Endometrium (tissue), 2 donors: ENCODE data around the gene ANKRD23.

Source experiments
- FAIRE-seq: peaks from 2 replicates; lab custom pipeline; 2012; peaks lifted over from hg19 to GRCh38; lab: Jason Lieb, UNC
- donor health status: control.
- donor health status: control.

Gene ANKRD23

GRCh38 chr2:96877042-96877451 is 33.2 kb upstream of the ANKRD23 start:
- no peak for FAIRE-seq

- no peak for FAIRE-seq
Measured at GRCh38 chr2:96876269-96877041, 32.6 kb upstream of the ANKRD23 start.

- no peak for FAIRE-seq
Measured at GRCh38 chr2:96875498-96876268, 31.9 kb upstream of the ANKRD23 start.

GRCh38 chr2:96874198-96874831 is 30.5 kb upstream of the ANKRD23 start:
- FAIRE-seq: no peak

- no peak for FAIRE-seq
Measured at GRCh38 chr2:96873651-96874096, 29.9 kb upstream of the ANKRD23 start.

- FAIRE-seq: no peak
Measured at GRCh38 chr2:96872591-96873349, 28.9 kb upstream of the ANKRD23 start.

GRCh38 chr2:96870626-96871255 is 26.9 kb upstream of the ANKRD23 start:
- FAIRE-seq: no peak

- FAIRE-seq: no peak
Measured at GRCh38 chr2:96869822-96870625, 26.2 kb upstream of the ANKRD23 start, which contains the start of gene SEMA4C. Gene SEMA4C (minus strand): TSS chr2:96870080. CDS start chr2:96867886, 2,194 bp downstream.

- no peak for FAIRE-seq
Measured at GRCh38 chr2:96869281-96869821, 25.5 kb upstream of the ANKRD23 start.

GRCh38 chr2:96868555-96869280 is 24.9 kb upstream of the ANKRD23 start:
- FAIRE-seq: no peak

- FAIRE-seq: no peak
Measured at GRCh38 chr2:96867756-96868554, 24.1 kb upstream of the ANKRD23 start.

- FAIRE-seq: no peak
Measured at GRCh38 chr2:96866986-96867755, 23.4 kb upstream of the ANKRD23 start.

GRCh38 chr2:96866586-96866985 is 22.8 kb upstream of the ANKRD23 start:
- no peak for FAIRE-seq

GRCh38 chr2:96866149-96866548 is 22.3 kb upstream of the ANKRD23 start:
- FAIRE-seq: no peak

GRCh38 chr2:96865654-96866053 is 21.8 kb upstream of the ANKRD23 start:
- no peak for FAIRE-seq

- no peak for FAIRE-seq
Measured at GRCh38 chr2:96864343-96865091, 20.7 kb upstream of the ANKRD23 start.
